ENCODE measurements around the gene GALNT1.

- TF ChIP-seq TAF1 (IDR thresholded peaks at IDR 0.05; ENCODE audit: low read depth, low read length): no peak
- TF ChIP-seq POLR2A (IDR thresholded peaks at IDR 0.05; ENCODE audit: low read depth, low read length): no peak
- TF ChIP-seq POLR2AphosphoS5 (IDR thresholded peaks at IDR 0.05; ENCODE audit: low read depth, low read length): no peak
- no peak for TF ChIP-seq SPI1 (IDR thresholded peaks at IDR 0.05; ENCODE audit: low read depth, low read length)
- TF ChIP-seq PAX5 (IDR thresholded peaks at IDR 0.05; ENCODE audit: insufficient read depth, low read length, severe bottlenecking): no peak
These were observed 41.7 kb downstream of the GALNT1 start for GRCh38 chr18:35623255-35623654.

Measured in GM12891 (cell line).